ENCODE data around the gene HAS3. TPM values are rescaled to one million over a fixed set of nuclear protein-coding genes. Genes with fewer than 3 reads are reported as not detected.

Gene HAS3
- total RNA-seq, 1 donor from 2014 or later: 3.7 TPM

DNA sequence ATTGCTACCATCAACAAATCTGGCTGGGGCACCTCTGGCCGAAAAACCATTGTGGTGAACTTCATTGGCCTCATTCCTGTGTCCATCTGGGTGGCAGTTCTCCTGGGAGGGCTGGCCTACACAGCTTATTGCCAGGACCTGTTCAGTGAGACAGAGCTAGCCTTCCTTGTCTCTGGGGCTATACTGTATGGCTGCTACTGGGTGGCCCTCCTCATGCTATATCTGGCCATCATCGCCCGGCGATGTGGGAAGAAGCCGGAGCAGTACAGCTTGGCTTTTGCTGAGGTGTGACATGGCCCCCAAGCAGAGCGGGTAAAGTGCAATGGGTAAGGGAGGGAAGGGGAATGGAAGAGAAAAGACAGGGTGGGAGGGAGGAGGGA, 9.5 kb downstream of the HAS3 start:
- Mint-ChIP-seq H3K4me1 (ENCODE audit: unreplicated experiment) (no peaks in the 10 kb centered on the region), H3K4me3 (no peak overlapping the region), H3K27ac (no peak overlapping the region), H3K27me3 (peaks cover 3% of the 10 kb centered on the region), H3K9me3 (no peaks in the 10 kb centered on the region), H3K36me3 (peaks cover 26% of the 10 kb centered on the region)
- no peak for DNase-seq (ENCODE audit: extremely low spot score, unreplicated experiment)
- TF ChIP-seq, protein P1, sequence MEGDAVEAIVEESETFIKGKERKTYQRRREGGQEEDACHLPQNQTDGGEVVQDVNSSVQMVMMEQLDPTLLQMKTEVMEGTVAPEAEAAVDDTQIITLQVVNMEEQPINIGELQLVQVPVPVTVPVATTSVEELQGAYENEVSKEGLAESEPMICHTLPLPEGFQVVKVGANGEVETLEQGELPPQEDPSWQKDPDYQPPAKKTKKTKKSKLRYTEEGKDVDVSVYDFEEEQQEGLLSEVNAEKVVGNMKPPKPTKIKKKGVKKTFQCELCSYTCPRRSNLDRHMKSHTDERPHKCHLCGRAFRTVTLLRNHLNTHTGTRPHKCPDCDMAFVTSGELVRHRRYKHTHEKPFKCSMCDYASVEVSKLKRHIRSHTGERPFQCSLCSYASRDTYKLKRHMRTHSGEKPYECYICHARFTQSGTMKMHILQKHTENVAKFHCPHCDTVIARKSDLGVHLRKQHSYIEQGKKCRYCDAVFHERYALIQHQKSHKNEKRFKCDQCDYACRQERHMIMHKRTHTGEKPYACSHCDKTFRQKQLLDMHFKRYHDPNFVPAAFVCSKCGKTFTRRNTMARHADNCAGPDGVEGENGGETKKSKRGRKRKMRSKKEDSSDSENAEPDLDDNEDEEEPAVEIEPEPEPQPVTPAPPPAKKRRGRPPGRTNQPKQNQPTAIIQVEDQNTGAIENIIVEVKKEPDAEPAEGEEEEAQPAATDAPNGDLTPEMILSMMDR (conservative IDR thresholded peaks at IDR 0.05): no peak

- peaks cover 26% of the 10 kb centered on the region for H3K36me3 Mint-ChIP-seq
- TF ChIP-seq, protein P1 (conservative IDR thresholded peaks at IDR 0.05): no peak
- no peaks in the 10 kb centered on the region for H3K9me3 Mint-ChIP-seq
- H3K27ac Mint-ChIP-seq: no peak overlapping the region
- no peaks in the 10 kb centered on the region for H3K4me1 Mint-ChIP-seq (ENCODE audit: unreplicated experiment)
- H3K4me3 Mint-ChIP-seq: no peak overlapping the region
- H3K27me3 Mint-ChIP-seq: peaks cover 3% of the 10 kb centered on the region
- no peak for DNase-seq (ENCODE audit: extremely low spot score, unreplicated experiment)
Observed at GRCh38 chr16:69115361-69115760, 9.9 kb downstream of the HAS3 start.

DNA sequence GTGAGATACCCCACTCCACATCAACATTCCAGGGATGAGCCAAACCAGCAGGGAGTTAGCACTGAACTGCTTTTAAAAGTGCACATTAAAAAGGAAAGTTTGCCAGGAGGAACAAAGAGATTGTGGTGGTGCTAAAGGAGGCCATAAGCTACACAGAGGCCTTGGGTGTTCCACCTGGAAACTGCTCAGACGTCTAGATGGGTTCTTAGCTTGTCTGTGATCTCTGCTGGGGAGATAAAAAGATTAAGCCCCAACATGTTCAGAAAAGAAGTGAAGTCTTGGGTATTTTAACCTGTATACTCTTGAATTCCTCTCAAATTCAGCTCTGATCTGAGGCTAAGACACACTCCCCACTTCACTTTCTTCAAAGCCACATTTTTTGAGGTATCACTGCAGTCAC, 10.4 kb downstream of the HAS3 start:
- Mint-ChIP-seq H3K4me1 (ENCODE audit: unreplicated experiment) (no peaks in the 10 kb centered on the region), H3K27ac (no peak overlapping the region), H3K36me3 (peaks cover 21% of the 10 kb centered on the region), H3K4me3 (no peak overlapping the region), H3K27me3 (no peaks in the 10 kb centered on the region), H3K9me3 (no peaks in the 10 kb centered on the region)
- no peak for DNase-seq (ENCODE audit: extremely low spot score, unreplicated experiment)
- TF ChIP-seq, protein P1 (conservative IDR thresholded peaks at IDR 0.05): no peak

GRCh38 chr16:69116256-69116875, 10.9 kb downstream of the HAS3 start:
- H3K9me3 Mint-ChIP-seq: no peaks in the 10 kb centered on the region
- peaks cover 21% of the 10 kb centered on the region for H3K36me3 Mint-ChIP-seq
- TF ChIP-seq, protein P1 (conservative IDR thresholded peaks at IDR 0.05): no peak
- no peaks in the 10 kb centered on the region for H3K27me3 Mint-ChIP-seq
- H3K4me3 Mint-ChIP-seq: no peak overlapping the region
- DNase-seq (ENCODE audit: extremely low spot score, unreplicated experiment): no peak
- H3K27ac Mint-ChIP-seq: no peak overlapping the region
- no peaks in the 10 kb centered on the region for H3K4me1 Mint-ChIP-seq (ENCODE audit: unreplicated experiment)

GRCh38 chr16:69116906-69117305, 11.5 kb downstream of the HAS3 start:
- H3K27me3 Mint-ChIP-seq: no peaks in the 10 kb centered on the region
- TF ChIP-seq, protein P1 (conservative IDR thresholded peaks at IDR 0.05): no peak
- no peak for DNase-seq (ENCODE audit: extremely low spot score, unreplicated experiment)
- H3K9me3 Mint-ChIP-seq: no peaks in the 10 kb centered on the region
- H3K4me1 Mint-ChIP-seq (ENCODE audit: unreplicated experiment): no peaks in the 10 kb centered on the region
- H3K27ac Mint-ChIP-seq: no peak overlapping the region
- H3K36me3 Mint-ChIP-seq: peaks cover 21% of the 10 kb centered on the region
- no peak overlapping the region for H3K4me3 Mint-ChIP-seq

DNA sequence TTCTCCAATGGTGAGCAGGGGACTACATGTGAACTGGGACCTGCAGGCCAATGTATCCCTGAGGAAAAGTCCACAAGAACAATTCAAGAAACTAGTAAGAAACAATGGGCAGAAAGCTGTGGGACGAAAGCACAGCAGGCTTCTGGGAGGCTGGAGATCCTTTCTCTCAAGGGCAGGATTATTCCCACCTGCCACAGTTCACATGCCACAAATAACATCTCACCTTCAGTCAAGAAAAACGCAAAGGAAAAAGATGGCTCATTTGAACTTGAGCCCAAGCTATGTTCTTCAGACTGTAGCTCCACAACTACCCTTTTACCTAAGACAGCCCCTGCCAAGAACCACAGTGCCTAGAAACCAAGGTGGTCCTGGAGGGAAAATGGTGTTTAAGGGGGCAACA, 13.0 kb downstream of the HAS3 start:
- Mint-ChIP-seq H3K27me3 (no peaks in the 10 kb centered on the region), H3K4me3 (no peak overlapping the region), H3K36me3 (peaks cover 21% of the 10 kb centered on the region), H3K4me1 (ENCODE audit: unreplicated experiment) (no peaks in the 10 kb centered on the region), H3K27ac (no peak overlapping the region), H3K9me3 (no peaks in the 10 kb centered on the region)
- DNase-seq (ENCODE audit: extremely low spot score, unreplicated experiment): no peak
- TF ChIP-seq, protein P1 (conservative IDR thresholded peaks at IDR 0.05): no peak
